Measurements from ENCODE around the gene CCR2.

The CCR2 gene

DNA sequence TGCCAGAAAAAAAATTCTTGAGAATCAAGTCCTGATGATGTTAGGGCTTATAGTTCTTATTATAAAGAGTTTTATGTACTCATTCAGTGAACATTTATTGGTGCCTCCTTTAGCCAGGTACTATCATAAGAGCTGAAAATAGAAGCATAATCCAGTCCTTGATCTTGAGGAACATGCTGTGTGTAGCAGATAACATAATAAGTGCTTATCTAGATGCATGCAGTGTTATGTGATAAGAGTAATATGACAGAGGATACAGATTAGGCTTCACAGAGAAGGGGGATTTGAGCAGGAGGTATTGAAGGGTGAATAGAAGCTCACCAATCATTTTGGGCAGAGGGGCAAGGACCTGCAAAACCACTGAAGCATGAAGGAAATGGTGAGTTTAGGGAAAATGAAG lies 1.1 kb downstream of the CCR2 start:
- no peak for DNase-seq

DNA sequence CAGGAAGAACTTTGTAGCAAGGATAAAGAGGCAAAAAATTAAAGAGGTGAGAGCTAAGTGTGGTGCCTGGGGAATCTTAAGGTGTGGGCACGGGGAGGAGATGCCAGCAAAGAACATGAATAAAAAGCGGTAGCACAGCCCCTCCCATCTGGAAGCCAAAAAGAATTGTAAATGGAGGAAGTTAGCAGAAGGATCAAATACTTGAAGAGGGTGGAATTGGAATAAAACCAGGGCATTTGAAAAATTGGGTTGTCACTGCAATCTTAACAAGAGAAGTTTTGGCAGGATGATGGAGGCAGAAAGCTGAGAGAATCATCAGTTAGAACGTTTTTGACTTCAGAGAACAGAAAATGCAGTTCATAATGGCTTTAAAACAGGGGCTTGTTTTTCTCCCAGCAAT lies 2.4 kb downstream of the CCR2 start:
- no peak for DNase-seq

DNA sequence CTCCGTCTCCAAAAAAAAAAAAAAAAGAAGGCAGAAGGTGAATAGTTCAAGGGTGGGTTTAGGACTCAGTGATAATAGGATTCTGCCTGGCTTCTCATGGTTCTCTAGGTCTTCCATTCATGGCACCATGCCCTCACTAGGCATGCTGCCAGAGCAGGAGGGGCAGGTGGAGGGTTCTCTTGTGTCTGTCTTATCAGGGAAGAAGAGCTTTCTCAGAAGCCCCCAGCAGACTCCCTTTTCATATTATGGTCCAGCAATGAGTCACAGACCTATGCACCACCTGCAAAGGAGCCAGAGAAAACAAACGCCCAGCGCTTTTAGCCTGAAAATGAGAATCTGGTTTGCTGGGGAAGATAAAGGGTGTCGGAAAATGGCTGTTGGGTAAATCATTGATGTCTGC lies 3.0 kb downstream of the CCR2 start:
- no peak for DNase-seq

DNA sequence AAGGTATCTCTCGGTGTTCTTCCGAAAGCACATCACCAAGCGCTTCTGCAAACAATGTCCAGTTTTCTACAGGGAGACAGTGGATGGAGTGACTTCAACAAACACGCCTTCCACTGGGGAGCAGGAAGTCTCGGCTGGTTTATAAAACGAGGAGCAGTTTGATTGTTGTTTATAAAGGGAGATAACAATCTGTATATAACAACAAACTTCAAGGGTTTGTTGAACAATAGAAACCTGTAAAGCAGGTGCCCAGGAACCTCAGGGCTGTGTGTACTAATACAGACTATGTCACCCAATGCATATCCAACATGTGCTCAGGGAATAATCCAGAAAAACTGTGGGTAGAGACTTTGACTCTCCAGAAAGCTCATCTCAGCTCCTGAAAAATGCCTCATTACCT lies 4.6 kb downstream of the CCR2 start:
- DNase-seq: no peak

DNA sequence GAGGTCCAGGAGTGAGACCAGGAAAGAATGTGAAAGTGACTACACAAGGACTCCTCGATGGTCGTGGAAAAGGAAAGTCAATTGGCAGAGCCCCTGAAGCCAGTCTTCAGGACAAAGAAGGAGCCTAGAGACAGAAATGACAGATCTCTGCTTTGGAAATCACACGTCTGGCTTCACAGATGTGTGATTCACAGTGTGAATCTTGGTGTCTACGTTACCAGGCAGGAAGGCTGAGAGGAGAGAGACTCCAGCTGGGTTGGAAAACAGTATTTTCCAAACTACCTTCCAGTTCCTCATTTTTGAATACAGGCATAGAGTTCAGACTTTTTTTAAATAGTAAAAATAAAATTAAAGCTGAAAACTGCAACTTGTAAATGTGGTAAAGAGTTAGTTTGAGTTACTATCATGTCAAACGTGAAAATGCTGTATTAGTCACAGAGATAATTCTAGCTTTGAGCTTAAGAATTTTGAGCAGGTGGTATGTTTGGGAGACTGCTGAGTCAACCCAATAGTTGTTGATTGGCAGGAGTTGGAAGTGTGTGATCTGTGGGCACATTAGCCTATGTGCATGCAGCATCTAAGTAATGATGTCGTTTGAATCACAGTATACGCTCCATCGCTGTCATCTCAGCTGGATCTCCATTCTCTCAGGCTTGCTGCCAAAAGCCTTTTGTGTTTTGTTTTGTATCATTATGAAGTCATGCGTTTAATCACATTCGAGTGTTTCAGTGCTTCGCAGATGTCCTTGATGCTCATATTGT lies 6.0 kb downstream of the CCR2 start:
- DNase-seq: no peak

DNA sequence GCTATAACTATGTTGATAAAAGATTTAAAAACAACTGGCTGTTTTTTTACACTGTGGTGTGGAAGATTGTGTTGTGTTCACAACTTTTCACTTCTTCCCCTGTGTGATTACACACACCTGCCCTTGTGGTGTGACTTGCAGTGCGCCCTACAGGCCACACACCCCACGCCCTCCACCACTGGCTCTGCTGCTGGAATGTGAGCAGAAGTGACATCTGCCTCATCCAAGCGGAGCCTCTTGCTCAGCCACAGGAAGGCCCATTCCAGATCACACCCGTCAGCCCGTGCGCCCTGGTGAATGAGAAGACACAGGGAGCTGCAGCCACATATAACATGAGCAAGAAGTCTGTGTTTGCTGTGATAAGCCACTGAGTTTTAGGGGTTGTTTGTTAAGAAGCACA lies 7.0 kb downstream of the CCR2 start:
- DNase-seq: no peak

DNA sequence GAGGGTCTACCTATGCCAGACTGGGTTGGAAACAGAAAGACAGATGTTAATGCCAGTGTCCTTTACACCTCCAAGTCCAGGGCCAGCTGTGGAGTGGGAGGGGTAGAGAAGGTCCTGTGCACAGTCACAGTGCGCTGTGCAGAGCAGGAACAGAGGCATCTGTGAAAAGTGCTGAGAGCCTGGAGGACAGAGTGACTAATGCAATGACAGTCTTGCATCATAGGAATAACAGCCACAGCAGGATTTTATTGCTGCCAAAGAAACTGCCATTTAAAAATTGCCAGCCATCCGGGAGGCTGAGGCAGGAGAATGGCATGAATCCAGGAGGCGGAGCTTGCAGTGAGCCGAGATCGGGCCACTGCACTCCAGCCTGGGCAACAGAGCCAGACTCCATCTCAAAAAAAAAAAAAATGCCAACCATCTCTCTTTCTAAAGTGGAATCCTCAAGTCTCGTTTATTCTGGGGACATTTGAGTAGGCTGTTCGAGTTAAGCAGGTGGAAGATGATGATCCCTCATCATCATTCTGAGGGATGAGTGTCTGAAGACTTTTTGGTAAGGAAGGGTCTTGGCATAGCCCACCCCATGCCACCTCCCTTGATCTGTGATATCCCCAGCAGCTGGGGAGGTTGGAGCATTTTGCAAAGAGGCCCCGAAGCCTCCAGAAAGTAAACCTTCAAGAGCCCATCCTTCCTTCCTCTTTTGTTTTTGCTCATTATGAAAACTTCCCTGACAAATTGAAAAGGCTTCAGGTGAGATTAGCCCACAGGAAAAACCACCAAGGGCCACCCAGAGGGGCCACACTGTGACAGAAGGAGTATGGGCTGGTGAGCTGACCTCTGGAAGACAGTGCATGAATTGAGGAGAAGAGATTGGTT lies 7.7 kb downstream of the CCR2 start:
- no peak for DNase-seq

DNA sequence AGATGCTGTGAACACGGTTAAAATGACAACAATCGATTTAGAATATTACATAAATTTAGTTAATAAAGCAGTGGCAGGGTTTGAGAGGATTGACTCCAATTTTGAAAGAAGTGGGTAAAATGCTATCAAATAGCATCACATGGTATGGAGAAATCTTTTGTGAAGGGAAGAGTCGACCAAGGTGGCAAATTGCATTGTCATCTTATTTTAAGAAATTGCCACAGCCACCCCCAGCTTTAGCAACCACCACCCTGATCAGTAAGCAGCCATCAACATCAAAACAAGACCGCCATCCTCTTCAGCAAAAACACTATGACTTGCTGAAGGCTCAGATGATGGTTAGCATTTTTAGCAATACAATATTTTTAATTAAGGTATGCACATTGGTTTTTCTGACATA lies 11.1 kb downstream of the CCR2 start:
- DNase-seq: no peak

DNA sequence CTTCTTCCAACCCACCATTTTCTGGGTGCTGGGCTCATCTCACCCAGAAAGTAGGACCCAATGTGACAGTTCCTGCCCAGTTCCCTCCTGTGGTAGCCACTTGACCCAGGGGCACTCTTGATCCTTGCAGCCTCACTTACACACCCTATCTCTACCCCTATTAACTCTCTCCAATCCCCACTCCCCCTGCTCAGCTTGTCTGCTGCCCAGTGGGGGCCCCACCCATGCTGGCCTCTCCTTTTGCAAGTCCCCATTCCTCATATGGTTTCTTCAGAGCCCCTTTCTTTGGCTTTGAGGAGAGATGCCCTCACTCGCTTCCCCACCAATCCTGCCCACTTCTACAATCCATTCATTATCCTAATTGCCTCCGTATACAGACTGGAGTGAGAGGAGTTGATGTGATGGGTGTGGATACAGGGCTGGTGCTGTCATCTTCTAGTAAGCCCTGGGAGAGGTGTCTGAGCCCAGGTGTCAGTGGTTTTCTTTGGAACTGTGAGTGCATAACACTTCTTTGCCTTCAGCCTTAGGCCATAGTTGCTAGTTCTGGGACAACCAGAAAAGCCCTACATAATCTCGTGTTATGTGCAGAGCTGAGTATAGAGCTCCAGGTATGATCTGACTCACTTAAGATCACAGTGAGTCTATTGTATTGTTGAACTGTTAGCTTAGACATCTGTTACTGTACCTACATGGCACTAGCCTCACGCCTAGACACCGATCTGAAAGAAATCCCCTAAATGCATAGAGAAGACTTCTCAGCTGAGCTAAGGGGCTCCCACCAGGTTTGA lies 12.0 kb downstream of the CCR2 start:
- DNase-seq: no peak

DNA sequence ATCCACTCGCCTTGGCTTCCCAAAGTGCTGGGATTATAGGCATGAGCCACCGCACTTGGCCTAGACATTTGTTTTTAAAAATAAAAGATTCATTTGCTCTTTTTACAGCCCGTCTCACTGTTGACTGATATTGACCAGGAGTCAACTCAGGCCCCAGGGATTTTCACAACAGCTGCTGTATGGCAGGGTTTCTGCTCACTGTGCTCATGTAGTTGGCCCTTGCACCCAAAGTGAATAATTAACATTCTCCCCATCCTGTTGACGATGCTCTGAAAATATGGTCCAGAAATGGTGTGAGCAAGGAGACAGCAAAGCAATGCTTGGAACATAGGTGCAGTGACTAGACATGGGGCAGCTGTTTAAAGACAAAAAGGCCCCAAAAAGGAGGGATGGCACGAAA lies 13.9 kb downstream of the CCR2 start:
- no peak for DNase-seq

DNA sequence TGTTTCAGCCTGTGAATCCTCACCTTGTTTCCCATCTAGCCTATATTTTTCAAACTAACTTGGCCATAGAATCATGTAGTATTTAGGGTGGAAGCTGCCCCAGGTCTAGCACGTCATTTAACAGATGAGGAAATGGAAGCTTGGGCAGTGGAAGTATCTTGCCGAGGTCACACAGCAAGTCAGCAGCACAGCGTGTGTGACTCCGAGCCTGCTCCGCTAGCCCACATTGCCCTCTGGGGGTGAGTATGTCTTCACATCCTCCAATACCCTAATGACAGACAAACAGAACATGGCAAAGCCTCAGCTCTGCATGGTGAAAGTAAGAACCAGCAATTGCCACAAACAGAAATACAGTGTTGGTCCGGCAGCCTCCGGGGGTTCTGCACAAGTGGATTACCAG lies 14.7 kb downstream of the CCR2 start:
- peak; percentile 57 for DNase-seq

DNA sequence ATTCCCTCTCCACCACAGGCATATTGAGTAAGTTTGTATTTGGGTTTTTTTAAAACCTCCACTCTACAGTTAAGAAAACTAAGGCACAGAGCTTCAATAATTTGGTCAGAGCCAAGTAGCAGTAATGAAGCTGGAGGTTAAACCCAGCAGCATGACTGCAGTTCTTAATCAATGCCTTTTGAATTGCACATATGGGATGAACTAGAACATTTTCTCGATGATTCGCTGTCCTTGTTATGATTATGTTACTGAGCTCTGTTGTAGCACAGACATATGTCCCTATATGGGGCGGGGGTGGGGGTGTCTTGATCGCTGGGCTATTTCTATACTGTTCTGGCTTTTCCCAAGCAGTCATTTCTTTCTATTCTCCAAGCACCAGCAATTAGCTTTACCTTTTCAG lies 15.2 kb downstream of the CCR2 start:
- DNase-seq: no peak

DNA sequence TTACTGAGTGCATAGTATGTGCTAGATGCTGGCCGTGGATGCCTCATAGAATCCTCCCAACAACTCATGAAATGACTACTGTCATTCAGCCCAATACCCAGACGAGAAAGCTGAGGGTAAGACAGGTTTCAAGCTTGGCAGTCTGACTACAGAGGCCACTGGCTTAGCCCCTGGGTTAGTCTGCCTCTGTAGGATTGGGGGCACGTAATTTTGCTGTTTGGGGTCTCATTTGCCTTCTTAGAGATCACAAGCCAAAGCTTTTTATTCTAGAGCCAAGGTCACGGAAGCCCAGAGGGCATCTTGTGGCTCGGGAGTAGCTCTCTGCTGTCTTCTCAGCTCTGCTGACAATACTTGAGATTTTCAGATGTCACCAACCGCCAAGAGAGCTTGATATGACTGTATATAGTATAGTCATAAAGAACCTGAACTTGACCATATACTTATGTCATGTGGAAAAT lies 15.8 kb downstream of the CCR2 start:
- no peak for DNase-seq

DNA sequence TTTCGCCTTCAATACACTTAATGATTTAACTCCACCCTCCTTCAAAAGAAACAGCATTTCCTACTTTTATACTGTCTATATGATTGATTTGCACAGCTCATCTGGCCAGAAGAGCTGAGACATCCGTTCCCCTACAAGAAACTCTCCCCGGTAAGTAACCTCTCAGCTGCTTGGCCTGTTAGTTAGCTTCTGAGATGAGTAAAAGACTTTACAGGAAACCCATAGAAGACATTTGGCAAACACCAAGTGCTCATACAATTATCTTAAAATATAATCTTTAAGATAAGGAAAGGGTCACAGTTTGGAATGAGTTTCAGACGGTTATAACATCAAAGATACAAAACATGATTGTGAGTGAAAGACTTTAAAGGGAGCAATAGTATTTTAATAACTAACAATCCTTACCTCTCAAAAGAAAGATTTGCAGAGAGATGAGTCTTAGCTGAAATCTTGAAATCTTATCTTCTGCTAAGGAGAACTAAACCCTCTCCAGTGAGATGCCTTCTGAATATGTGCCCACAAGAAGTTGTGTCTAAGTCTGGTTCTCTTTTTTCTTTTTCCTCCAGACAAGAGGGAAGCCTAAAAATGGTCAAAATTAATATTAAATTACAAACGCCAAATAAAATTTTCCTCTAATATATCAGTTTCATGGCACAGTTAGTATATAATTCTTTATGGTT lies 17.1 kb downstream of the CCR2 start, which contains the start of gene CCR5:
Gene CCR5, plus strand, starts transcription at position 108 of the 680 bp plus-strand sequence. CDS start 1,957 bp downstream, outside the sequence.
- DNase-seq: no peak

DNA sequence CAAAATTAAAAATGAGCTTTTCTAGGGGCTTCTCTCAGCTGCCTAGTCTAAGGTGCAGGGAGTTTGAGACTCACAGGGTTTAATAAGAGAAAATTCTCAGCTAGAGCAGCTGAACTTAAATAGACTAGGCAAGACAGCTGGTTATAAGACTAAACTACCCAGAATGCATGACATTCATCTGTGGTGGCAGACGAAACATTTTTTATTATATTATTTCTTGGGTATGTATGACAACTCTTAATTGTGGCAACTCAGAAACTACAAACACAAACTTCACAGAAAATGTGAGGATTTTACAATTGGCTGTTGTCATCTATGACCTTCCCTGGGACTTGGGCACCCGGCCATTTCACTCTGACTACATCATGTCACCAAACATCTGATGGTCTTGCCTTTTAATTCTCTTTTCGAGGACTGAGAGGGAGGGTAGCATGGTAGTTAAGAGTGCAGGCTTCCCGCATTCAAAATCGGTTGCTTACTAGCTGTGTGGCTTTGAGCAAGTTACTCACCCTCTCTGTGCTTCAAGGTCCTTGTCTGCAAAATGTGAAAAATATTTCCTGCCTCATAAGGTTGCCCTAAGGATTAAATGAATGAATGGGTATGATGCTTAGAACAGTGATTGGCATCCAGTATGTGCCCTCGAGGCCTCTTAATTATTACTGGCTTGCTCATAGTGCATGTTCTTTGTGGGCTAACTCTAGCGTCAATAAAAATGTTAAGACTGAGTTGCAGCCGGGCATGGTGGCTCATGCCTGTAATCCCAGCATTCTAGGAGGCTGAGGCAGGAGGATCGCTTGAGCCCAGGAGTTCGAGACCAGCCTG lies 17.8 kb downstream of the CCR2 start:
- no peak for DNase-seq

DNA sequence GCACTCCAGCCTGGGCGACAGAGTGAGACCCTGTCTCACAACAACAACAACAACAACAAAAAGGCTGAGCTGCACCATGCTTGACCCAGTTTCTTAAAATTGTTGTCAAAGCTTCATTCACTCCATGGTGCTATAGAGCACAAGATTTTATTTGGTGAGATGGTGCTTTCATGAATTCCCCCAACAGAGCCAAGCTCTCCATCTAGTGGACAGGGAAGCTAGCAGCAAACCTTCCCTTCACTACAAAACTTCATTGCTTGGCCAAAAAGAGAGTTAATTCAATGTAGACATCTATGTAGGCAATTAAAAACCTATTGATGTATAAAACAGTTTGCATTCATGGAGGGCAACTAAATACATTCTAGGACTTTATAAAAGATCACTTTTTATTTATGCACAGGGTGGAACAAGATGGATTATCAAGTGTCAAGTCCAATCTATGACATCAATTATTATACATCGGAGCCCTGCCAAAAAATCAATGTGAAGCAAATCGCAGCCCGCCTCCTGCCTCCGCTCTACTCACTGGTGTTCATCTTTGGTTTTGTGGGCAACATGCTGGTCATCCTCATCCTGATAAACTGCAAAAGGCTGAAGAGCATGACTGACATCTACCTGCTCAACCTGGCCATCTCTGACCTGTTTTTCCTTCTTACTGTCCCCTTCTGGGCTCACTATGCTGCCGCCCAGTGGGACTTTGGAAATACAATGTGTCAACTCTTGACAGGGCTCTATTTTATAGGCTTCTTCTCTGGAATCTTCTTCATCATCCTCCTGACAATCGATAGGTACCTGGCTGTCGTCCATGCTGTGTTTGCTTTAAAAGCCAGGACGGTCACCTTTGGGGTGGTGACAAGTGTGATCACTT lies 18.8 kb downstream of the CCR2 start:
- DNase-seq: no peak

DNA sequence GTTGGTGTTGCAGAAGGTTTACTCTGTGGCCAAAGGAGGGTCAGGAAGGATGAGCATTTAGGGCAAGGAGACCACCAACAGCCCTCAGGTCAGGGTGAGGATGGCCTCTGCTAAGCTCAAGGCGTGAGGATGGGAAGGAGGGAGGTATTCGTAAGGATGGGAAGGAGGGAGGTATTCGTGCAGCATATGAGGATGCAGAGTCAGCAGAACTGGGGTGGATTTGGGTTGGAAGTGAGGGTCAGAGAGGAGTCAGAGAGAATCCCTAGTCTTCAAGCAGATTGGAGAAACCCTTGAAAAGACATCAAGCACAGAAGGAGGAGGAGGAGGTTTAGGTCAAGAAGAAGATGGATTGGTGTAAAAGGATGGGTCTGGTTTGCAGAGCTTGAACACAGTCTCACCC lies 20.8 kb downstream of the CCR2 start:
- no peak for DNase-seq

DNA sequence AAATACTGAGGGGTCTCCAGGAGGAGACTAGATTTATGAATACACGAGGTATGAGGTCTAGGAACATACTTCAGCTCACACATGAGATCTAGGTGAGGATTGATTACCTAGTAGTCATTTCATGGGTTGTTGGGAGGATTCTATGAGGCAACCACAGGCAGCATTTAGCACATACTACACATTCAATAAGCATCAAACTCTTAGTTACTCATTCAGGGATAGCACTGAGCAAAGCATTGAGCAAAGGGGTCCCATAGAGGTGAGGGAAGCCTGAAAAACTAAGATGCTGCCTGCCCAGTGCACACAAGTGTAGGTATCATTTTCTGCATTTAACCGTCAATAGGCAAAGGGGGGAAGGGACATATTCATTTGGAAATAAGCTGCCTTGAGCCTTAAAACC lies 21.3 kb downstream of the CCR2 start:
- DNase-seq: no peak

DNA sequence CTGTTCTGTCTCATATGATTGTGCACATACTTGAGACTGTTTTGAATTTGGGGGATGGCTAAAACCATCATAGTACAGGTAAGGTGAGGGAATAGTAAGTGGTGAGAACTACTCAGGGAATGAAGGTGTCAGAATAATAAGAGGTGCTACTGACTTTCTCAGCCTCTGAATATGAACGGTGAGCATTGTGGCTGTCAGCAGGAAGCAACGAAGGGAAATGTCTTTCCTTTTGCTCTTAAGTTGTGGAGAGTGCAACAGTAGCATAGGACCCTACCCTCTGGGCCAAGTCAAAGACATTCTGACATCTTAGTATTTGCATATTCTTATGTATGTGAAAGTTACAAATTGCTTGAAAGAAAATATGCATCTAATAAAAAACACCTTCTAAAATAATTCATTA lies 21.9 kb downstream of the CCR2 start:
- DNase-seq: no peak

DNA sequence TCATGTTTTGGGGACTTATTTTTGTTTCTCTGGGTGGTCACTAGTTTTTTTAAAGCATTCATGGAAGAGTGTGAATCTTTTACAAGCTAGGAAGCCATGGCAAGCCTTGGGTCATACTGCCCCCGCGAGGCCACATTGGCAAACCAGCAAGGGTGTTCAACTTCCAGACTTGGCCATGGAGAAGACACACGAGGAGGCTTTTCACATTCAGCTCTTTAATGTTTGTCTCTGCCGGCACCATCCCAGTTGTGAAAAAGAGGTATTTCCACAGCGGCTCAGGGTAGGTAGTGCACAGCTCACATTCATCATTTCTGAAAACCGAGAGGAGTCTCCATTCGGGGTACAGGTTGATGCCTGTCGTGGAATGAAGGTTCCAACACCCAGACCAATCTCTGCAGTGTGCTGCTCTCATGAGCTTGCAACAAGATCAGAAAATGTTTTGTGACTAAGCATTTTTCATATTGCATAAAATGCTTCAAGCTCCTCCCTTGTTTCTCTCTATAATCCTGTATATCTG lies 24.6 kb downstream of the CCR2 start:
- peak; percentile 69 for DNase-seq
